Anterior cingulate cortex (tissue), 58 donors: ENCODE measurements around the gene BNIP3.
"Not testable (repeated sequence)": the region's sequence is repeated elsewhere in the genome, so short reads cannot be mapped to it uniquely, and the experiment has no call there.

Source experiments
- DNase-seq, 58 donors: peaks; one replicate each; lab custom pipeline; 2025; lab: John Stamatoyannopoulos, UW

The BNIP3 gene

DNA sequence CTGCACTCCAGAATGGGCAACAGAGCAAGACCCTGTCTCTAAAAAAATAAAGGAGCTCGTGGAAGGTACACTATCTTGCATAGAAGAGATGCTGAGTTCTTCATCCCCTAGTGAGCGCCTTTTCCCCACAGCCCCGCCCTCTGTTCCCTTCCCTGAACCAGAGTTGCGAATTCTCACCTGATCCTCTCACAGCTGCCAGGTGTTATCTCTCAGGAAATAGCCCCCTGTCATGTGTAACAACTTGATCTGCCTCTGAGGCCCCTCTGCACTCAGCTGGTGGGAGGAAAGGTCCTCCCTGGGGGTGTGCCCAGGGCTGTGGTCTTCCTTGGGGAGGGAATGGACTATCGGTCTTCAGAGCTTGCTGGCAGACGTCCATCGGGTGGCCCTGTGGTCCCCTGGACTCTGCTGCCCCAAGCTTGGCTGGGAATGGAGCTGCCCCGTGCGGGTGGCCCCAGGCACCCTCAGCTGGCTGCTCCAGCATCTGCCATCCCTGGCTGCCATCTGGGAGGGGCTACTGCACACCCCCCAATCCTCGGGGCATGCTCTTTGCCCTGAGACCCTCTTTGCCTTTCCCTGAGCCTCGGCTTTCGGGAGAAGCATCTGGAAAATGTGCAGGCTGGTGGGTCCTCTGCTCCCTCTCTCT, 21.7 kb upstream of the BNIP3 start:
- DNase-seq: no peak

DNA sequence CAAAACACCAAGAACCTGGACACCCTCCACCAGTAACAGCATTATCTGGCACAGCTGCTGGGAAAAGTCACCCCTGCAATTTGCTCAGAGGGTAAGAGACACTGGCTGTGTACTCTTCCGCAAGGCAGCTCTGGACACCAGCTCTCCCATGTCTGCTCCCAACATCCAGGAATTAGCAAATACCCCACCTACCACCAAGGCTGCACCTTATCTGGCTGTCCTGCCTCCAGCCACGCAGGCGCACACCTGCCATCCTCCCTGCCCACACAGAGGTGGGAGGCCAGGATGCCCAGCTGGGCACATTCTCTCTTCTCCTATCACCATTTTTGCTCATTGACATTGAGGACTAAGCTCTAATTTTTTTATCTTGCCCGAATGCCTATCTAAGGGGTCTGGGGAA, 20.3 kb upstream of the BNIP3 start:
- no peak for DNase-seq

DNA sequence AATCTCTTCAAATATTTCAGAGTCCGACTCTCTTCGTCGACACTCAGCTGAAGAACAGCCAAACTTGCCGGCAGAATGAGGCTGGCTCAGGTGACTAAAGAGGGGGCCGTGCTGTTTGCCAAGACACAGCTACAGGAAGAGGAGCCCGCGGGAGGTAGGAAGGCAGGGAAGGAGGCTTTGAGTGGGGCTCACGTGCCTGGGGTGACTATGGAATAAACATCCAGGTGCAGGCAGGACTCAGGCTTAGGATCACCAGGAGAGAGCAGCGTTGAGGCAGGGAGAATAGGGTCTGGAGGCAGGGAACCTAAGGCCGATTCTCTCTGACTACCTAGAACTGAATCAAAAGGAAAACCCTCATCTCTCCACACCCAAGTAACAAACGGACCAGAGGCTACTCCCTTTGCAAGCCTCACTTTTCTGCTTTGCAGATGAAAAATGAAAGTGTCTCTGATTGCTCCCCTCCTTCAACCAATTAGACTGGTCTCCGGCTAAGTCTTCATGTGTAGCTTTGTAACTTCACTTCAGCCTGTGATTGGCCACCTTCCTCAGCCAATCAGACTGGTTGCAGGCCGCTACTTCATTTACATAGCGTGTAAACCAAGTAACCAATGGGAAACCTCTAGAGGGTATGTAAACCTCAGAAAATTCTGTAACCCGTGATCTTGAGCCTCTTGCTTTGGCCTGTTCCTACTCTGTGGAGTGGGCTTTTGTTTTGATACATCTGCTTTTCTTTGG, 19.7 kb upstream of the BNIP3 start:
- no peak for DNase-seq

DNA sequence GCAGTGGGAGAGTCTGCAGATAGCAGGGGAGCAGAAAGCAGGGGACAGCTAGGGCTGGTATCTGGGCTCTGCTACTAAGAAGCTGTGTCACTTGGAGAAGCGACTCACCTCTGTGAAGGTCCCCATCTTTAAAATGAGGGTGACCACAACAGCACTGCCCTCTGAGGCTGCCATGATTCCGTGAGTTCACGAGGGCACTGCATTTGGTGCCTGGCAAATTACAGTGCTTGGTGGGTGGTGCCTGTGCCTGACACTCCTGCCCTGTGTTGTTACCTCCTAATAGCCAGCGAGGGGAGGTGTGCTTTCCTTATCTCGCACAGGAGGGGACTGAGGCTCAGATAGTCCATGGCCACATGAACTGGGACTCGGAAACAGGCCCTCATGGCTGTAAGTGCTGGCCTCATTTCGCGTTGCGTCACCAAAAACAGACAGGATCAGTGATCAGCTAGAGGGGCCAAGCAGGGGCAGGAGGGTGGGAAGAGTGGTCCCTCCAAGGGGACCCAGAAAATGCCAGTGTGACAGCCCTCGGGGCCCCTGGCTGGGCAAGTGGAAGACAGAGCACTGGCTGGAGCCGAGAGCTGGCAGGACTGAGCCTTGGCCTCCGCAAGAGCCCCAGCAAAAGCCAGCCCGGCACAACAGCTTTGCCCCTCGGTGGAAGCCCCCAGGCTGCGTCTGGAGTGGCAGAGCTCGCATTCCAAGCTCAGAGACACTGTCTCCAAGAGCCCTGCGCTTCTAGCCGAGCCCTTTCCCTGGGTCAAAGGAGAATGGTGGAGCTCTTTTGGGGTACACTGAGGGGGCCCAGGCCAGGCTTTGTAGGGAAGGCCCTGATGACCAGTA, 17.3 kb upstream of the BNIP3 start:
- no peak for DNase-seq

DNA sequence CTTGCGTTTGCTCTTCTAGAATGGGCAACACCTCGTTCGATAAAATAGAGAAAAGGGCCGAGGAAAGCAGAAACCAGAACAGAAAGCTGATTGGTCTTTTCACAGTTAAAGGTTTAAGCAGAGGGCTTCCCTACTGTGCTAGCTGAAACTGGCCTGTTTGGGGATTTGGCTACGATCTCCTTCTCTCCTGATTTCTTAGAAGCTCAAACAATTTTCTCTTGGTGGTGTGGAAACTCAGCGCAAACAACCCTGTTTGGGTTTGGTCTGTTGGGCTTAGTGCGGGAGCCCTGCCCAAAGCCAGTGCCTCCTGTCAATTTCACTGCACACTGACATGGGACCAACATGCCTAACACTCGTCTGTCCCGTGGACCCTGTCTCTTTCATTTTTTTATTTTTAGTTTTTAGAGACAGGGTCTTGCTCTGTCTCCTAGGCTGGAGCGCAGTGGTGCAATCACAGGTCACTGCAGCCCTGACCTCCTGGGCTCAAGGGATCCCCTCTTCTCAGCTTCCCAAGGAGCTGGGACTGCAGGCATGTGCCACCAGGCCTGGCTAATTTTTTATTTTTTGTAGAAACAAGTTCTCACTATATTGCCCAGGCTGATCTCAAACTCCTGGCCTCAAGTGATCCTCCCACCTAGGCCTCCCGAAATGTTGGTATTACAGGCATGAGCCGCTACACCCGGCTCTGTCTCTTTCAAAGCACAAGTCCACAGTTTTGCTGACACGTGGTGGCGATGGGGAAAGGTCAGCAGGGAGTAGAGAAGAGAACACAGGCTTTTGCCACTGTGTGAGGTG, 16.5 kb upstream of the BNIP3 start:
- no peak for DNase-seq

DNA sequence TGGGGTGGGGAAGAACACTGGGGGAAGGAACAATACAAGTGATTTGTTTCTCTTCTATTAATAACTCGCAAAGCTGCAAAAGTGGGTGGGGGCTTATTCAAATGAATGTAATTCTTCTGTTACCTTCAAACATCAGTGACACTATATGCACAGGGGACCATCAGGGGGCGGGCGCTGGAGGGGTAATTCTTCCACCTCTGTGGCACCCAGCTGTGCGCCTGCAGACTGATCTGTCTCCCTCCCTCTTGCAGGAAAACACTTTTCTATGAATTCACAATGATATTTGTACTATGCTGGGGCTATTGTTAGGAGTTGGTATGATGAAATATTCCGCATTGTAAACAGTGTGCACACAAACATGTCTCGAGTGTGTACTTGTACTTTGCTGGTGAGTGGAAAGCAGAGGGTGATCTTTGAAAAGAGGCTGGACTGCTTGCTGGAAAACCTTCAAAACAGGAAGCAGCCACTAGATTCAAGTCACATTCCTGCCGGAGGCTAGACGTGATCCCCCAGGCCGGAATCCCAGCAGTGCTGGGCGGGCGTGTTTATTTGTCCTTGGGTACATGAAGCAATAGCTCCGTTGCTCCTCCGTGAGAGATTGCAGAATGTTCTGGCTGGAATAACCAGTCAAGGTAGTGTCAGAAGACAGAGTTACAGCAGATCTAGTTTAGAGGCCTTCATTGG, 15.8 kb upstream of the BNIP3 start:
- DNase-seq: peak in 2 of 58 donors; percentile 12 to 33

DNA sequence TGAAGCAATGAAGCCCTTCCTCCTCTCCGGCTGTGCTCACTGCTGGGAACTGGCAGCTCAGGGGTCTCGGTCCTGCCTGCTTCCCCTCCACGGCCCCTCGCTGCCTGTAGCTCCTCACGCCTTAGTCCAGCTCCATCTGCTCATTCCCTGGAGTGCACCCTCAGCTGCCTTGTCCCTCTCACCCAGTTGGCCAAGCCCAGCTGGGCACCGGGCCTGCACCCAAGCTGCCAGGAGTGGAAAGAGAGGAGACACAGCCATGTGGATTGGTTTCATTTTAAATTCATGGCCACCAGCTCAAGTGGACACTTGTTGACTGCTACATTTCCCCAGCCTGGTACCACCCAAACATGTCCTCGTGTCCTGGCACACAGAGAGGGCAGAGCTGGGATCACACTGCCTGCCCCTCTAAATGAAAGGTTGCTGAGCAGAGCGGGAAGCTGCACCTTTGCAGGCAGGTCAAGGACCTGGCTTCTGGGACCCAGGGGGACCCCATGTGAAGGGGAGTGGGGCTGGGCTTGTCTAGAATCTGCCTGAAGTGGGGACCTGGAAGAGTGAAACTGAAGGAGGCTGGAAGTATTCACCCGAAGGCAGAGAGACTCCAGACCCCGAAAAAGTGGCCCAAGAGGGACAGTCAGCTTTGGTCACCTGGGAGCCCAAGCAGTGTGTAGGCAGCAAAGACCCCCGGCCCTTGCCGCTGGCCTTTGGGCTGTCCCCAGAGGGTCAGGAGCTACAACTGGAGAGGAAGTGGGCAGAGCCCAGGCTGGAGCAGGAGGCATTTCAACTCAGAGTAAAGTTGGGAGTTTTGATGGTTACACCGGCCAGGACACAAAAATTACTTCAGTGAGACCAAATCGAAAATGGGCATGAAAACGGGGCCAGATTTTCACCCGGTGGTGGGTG, 15.0 kb upstream of the BNIP3 start:
- peak in 39 of 58 donors; percentile 20 to 74 (median 48) for DNase-seq

DNA sequence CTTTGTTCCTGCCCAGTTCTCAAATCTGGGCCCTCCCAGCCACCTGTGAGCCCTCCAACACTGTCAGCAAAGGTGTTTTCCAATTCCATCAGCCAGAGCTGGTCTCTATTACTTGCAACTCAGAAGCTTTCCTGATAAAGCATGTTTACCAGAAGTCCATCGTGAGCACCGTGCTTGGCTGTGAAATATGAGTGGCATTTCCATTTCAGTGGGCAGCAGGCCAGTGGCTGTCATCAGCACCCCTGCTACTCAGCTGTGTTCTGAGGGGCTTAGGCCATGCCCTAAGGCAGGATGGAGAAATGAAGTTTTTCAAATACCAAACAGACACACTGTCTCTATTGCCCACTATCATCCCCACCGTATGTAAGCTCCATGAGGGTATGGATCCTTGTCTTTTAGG, 12.7 kb upstream of the BNIP3 start:
- no peak for DNase-seq

DNA sequence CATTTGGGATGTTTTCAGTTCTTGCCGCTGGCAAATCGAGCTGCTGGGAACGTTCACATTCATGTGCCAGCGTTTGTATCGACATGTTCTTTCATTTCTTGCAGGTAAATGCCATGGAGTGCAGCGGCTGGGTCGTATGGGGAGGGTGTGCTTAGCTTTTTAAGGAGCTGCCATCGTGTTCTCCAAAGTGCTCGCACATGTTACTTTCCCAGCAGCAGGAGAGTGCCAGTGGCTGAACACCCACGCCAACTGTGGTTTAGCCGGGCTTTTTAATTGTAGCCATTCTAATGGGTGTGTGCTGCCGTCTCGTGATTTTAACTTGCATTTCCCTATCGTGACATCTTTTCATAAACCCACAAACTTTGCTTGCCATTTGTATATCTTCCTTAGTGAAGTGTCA, 11.6 kb upstream of the BNIP3 start:
- no peak for DNase-seq

DNA sequence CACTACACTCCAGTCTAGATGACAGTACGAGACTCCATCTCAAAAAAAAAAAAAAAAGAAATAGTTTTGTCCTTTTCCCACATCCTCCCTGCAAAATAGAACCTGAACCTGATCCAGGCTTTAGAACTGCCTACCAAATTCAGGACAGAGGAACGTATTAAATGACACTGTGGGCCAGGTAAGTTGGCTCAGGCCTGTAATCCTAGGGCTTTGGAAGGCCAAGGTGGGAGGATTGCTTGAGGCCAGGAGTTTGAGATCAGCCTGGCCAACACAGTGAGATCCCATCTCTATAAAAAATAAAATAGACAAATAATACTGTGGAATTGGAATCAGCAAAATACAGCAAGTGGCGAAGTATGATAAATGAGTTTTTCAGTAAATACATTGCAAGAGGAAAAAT, 10.0 kb upstream of the BNIP3 start:
- no peak for DNase-seq

DNA sequence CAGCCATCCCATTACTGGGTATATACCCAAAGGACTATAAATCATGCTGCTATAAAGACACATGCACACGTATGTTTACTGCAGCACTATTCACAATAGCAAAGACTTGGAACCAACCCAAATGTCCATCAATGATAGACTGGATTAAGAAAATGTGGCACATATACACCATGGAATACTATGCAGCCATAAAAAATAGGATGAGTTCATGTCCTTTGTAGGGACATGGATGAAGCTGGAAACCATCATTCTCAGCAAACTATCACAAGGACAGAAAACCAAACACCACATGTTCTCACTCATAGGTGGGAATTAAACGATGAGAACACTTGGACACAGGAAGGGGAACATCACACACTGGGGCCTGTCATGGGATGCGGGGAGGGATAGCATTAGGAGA, 6.1 kb upstream of the BNIP3 start:
- not testable (repeated sequence) for DNase-seq

DNA sequence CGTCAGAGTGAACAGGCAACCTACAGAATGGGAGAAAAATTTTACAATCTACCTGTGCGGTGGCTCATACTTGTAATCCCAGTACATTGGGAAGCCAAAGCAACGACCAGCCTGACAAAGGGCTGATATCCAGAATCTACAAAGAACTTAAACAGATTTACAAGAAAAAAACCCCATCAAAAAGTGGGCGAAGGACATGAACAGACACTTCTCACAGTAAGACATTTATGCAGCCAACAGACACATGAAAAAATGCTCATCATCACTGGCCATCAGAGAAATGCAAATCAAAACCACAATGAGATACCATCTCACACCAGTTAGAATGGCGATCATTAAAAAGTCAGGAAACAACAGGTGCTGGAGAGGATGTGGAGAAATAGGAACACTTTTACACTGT, 5.6 kb upstream of the BNIP3 start:
- not testable (repeated sequence) for DNase-seq

DNA sequence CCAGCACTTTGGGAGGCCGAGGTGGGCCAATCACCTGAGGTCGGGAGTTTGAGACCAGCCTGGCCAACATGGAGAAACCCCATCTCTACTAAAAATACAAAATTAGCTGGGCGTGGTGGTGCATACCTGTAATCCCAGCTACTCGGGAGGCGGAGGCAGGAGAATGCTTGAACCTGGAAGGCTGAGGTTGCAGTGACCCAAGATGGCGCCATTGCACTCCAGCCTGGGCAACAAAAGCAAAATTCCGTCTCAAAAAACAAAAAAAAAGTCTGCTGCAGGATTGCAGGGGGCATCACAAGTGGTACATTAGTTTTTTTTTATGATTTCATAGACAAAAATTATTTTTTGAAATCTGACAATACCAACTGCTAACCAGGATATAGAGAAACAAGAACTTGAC, 5.1 kb upstream of the BNIP3 start:
- not testable (repeated sequence) for DNase-seq

DNA sequence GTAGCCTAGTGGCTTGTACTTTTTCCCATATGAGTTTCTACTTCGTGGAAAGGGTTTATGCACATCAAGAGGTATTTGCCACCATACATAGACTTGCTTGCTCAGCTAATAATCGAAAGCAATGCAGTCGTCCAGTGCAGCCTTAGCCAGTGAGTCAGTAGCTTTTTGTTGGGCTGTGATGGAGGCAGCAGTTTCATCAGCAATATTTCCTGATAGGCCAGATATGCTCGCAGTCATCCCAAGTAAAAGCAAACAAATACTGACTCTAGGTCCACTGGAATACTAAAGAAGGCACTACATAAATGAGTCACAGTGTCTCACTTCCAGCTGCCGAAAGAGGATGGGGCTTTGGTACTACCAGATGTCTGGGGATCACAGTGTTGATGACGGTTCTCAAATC, 2.1 kb upstream of the BNIP3 start:
- DNase-seq: peak in 1 of 58 donors; percentile 23

DNA sequence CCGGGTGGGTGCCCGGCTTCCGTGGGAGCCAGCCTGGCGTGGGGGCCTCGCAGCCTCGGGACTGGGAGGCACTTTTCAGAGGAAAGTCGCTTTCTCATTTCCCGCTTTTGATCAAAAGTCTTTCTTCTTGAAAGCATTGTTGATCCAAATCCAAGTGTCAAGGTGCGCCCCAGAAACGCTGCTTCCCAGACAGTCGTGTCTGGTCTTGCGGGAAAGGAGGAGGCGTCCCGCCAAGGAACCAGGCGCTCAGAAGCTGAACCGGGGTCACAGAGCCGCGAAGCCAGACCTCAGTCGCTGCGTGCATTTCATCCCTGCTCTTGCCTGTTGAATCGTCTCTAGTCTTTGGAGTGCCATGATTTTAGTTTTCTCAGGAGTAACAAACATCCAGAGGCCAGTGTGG, 1.1 kb upstream of the BNIP3 start:
- DNase-seq: no peak

DNA sequence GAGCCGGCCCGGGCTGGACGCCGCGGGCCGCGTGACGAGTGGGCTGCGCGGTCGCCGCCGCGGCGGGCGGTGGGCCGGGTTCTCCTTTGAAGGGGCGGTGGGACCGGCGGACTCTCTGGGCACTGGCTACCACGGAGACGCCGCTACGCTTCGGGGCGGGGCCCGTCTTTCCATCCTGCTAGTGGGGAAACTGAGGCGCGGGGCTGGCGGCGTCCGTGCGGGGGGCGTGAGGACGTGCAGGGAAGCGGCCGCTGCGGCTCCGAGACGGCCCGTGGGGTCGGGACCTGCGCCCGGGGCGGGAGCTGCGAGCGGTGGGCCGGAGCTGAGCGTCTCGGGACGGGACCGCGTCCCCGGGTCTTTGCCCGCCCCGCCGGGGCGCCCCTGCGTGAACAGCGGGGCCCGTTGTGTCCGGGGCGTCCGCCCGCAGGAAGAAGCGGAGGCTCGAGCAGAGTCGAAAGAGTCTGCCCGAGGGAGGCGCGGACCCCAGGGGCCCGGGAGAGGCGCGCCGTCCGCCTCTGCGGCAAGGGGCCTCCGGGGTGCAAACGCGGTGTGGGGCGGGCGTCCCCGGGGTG, 548 bp upstream of the BNIP3 start:
- DNase-seq: no peak

DNA sequence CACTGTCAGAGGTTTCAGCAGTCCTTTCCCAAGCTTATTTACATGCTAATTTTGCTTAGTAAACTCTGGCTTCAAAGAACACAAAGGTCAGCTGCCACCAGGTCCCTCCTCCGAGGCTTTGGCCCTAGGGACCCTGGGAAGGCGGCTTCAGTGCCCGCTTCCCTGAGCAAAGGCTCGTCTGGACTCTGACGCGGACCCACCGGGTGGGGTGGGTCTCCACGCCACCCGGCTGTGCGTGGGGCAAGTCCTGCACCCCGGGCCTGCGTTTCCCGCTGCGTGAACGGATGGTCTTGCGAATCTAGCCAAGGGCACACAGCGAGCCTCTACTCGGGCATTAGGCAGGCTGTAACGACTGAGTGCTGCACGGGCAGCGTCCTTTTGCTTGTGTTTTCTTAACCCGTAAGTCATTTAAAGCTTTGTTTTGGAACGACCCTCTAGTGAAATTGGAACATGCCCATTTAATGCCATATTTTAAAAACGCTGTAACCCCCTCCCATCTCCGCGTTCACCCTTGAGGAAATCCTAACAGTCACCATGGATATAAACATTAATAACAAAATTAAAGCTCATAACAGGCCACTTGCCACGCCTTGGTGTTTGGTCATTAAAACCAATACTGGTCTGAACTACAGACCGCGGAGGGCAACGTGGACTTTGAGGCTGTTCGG, 828 bp downstream of the BNIP3 start:
- no peak for DNase-seq

DNA sequence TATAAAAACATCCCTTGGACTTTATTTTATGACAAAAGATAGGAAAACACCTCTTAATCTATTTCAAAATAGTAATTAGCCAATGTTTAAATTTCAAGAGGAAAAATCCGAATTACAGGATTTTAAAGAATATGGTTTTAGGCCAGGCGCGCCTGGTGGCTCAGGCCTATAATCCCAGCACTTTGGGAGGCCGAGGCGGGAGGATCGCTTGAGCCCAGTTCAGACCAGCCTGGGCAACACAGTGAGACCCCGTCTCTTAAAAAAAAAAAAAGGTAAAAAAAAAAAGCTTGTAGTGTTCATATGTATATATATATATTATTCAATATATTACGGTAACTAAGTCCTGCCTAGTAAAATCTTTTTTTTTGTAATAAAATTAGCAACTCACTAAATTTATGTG, 1.4 kb downstream of the BNIP3 start:
- DNase-seq: no peak
